Measurements from ENCODE around the gene SCML2.

DNA sequence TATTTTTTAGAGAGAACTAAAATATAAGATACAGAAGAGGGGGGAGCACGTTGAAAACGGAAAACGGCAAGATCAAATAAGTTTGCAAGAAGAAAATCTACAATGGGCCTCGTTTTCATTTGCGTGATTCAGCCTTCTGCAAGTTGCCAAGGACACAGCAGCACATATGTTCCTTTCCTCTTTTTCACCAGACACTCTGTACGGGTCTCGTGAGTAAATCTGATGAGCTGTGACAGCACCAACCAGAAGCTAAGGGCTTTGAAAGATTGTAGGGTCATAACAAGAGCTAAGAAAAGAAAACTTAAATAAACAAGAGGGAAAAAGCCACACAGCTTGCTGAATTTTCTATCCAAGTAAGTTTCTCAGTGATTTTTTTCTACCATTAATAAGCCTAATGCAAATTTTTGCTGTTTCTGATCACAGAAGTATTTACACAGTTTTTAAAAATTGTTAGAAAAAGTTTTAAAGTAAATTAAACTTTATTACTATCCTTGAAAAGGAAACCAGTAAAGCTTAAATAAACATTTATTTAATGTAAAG, 63.4 kb downstream of the SCML2 start:
- no peak for TF ChIP-seq POLR2A (IDR thresholded peaks at IDR 0.05)
- TF ChIP-seq, protein P1, sequence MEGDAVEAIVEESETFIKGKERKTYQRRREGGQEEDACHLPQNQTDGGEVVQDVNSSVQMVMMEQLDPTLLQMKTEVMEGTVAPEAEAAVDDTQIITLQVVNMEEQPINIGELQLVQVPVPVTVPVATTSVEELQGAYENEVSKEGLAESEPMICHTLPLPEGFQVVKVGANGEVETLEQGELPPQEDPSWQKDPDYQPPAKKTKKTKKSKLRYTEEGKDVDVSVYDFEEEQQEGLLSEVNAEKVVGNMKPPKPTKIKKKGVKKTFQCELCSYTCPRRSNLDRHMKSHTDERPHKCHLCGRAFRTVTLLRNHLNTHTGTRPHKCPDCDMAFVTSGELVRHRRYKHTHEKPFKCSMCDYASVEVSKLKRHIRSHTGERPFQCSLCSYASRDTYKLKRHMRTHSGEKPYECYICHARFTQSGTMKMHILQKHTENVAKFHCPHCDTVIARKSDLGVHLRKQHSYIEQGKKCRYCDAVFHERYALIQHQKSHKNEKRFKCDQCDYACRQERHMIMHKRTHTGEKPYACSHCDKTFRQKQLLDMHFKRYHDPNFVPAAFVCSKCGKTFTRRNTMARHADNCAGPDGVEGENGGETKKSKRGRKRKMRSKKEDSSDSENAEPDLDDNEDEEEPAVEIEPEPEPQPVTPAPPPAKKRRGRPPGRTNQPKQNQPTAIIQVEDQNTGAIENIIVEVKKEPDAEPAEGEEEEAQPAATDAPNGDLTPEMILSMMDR (IDR thresholded peaks at IDR 0.05), result no peak
